ENCODE data around the gene PALMD.

- TF ChIP-seq, protein P1, sequence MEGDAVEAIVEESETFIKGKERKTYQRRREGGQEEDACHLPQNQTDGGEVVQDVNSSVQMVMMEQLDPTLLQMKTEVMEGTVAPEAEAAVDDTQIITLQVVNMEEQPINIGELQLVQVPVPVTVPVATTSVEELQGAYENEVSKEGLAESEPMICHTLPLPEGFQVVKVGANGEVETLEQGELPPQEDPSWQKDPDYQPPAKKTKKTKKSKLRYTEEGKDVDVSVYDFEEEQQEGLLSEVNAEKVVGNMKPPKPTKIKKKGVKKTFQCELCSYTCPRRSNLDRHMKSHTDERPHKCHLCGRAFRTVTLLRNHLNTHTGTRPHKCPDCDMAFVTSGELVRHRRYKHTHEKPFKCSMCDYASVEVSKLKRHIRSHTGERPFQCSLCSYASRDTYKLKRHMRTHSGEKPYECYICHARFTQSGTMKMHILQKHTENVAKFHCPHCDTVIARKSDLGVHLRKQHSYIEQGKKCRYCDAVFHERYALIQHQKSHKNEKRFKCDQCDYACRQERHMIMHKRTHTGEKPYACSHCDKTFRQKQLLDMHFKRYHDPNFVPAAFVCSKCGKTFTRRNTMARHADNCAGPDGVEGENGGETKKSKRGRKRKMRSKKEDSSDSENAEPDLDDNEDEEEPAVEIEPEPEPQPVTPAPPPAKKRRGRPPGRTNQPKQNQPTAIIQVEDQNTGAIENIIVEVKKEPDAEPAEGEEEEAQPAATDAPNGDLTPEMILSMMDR (conservative IDR thresholded peaks at IDR 0.05 in 1 of 2, IDR thresholded peaks at IDR 0.05 in 1 of 2; ENCODE audit: extremely low read depth in 1 of 2, insufficient read depth in 1 of 2, low read depth in 1 of 2, low read length in 2 of 2) = no peak
- TF ChIP-seq EZH2 (IDR thresholded peaks at IDR 0.05; ENCODE audit: borderline replicate concordance, low read length) = no peak
Observed at GRCh38 chr1:99634971-99635624, 10.8 kb upstream of the PALMD start.

Data from mammary epithelial cell (primary cell).